Activated naive CD4-positive, alpha-beta T cell treated with anti-CD3 and anti-CD28 coated beads for 36 hours (primary cell): ENCODE results near the gene C1orf74. TPM values are rescaled to one million over a fixed set of nuclear protein-coding genes. Genes with fewer than 3 reads are reported as not detected.

Source experiments
- CTCF ChIA-PET: fragments of 350-600 bp; sonication (Branson Sonifier 250); formaldehyde crosslinking; loops from one replicate; lab custom pipeline; 2021; ENCODE audit warnings: antibody characterized with exemption; lab: Charles Lee
- DNase-seq: peaks from one replicate; pipeline ENCODE4 v3.0.0-alpha.2; 2020
- H3K27ac Mint-ChIP-seq: one replicate; pipeline ENCODE4 v1.8.0; 2021; ENCODE audit warnings: mild to moderate bottlenecking, mixed read lengths
- H3K27me3 Mint-ChIP-seq: one replicate; pipeline ENCODE4 v1.8.0; 2021; ENCODE audit warnings: low read depth, mixed read lengths
- H3K36me3 Mint-ChIP-seq: one replicate; pipeline ENCODE4 v1.8.0; 2021; ENCODE audit warnings: low read depth, mixed read lengths
- H3K4me1 Mint-ChIP-seq: one replicate; pipeline ENCODE4 v1.8.0; 2021; ENCODE audit warnings: low read depth, mixed read lengths
- H3K4me3 Mint-ChIP-seq: one replicate; pipeline ENCODE4 v1.8.0; 2021; ENCODE audit warnings: mild to moderate bottlenecking, moderate library complexity, mixed read lengths
- H3K9me3 Mint-ChIP-seq: one replicate; pipeline ENCODE4 v1.8.0; 2021; ENCODE audit warnings: mixed read lengths
- intact Hi-C: fragments of 100-400 bp; cut with micrococcal nuclease; formaldehyde crosslinking; loops from one replicate; pipeline ENCODE4 v1.15.1; 2023
- total RNA-seq, 2 experiments: library from RNA; stranded (reverse); gene quantifications; one replicate each; pipeline ENCODE4 v1.2.3, GENCODE V29; 2021

The C1orf74 gene
- total RNA-seq, 2 experiments from 2014 or later = 3.5 to 4.6 TPM

- H3K9me3 Mint-ChIP-seq = no peaks in the 10 kb centered on the region
- peak overlapping the region; percentile 88 for H3K27ac Mint-ChIP-seq
- no peak overlapping the region for H3K4me3 Mint-ChIP-seq
- CTCF ChIA-PET = interaction anchor here (0.7 to 5.1 kb wide), 10 partner anchors 9 to 168 kb away, joined by 3 to 29 read pairs (median 4); no protein-coding TSS in a partner anchor
- peaks cover 5% of the 10 kb centered on the region for H3K36me3 Mint-ChIP-seq
- no peaks in the 10 kb centered on the region for H3K27me3 Mint-ChIP-seq
- H3K4me1 Mint-ChIP-seq = peaks cover 60% of the 10 kb centered on the region
- DNase-seq = no peak
- intact Hi-C loops = no loop called here
Observed at GRCh38 chr1:209737118-209737505, 47.2 kb downstream of the C1orf74 start.

GRCh38 chr1:209736490-209737117 is 47.8 kb downstream of the C1orf74 start:
- no peak overlapping the region for H3K4me3 Mint-ChIP-seq
- intact Hi-C loops = loop anchor here (1.0 kb wide), 1 partner anchor 11 kb away; no protein-coding TSS in a partner anchor
- H3K27ac Mint-ChIP-seq = peak overlapping the region; percentile 88
- peaks cover 5% of the 10 kb centered on the region for H3K36me3 Mint-ChIP-seq
- H3K9me3 Mint-ChIP-seq = no peaks in the 10 kb centered on the region
- H3K4me1 Mint-ChIP-seq = peaks cover 55% of the 10 kb centered on the region
- CTCF ChIA-PET = interaction anchor here (0.7 to 5.1 kb wide), 10 partner anchors 9 to 167 kb away, joined by 3 to 29 read pairs (median 4); no protein-coding TSS in a partner anchor
- no peaks in the 10 kb centered on the region for H3K27me3 Mint-ChIP-seq
- DNase-seq = no peak

GRCh38 chr1:209733409-209734192 is 50.8 kb downstream of the C1orf74 start:
- intact Hi-C loops = loop anchor here (1.0 kb wide), 2 partner anchors 9 to 29 kb away; partner anchors contain the start of gene HSD11B1
- CTCF ChIA-PET = interaction anchor here (0.9 to 5.1 kb wide), 5 partner anchors 7 to 40 kb away, joined by 4 to 29 read pairs (median 5); no protein-coding TSS in a partner anchor
- Mint-ChIP-seq H3K4me3 (peak overlapping the region; percentile 33), H3K36me3 (peaks cover 7% of the 10 kb centered on the region), H3K27me3 (no peaks in the 10 kb centered on the region), H3K27ac (peak overlapping the region; percentile 80), H3K4me1 (peaks cover 55% of the 10 kb centered on the region), H3K9me3 (peaks cover 2% of the 10 kb centered on the region)
- peak; percentile 35 for DNase-seq

DNA sequence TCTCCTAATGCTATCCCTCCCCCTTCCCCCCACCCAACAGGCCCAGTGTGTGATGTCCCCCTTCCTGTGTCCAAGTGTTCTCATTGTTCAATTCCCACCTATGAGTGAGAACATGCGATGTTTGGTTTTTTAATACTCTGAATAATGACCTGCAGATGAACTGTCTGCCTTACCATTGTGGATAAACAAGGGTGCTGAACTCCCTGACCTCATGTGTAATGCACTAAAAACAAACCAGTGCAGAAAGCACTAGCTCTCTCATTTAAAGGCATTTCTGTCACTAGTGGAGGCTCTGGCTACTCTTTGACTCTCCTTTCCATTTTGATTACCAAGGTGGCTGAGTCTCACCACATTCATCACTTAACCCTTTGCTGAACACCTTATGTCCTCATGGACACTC is 51.6 kb downstream of the C1orf74 start:
- Mint-ChIP-seq H3K9me3 (peaks cover 2% of the 10 kb centered on the region), H3K27me3 (no peaks in the 10 kb centered on the region), H3K36me3 (peaks cover 7% of the 10 kb centered on the region), H3K4me1 (peaks cover 53% of the 10 kb centered on the region), H3K27ac (peak overlapping the region; percentile 80), H3K4me3 (no peak overlapping the region)
- intact Hi-C loops = loop anchor here (1.0 kb wide), 1 partner anchor 8 kb away; no protein-coding TSS in a partner anchor
- CTCF ChIA-PET = no interaction called here
- DNase-seq = no peak

- Mint-ChIP-seq H3K36me3 (peaks cover 2% of the 10 kb centered on the region), H3K27me3 (no peaks in the 10 kb centered on the region), H3K27ac (no peak overlapping the region), H3K9me3 (peaks cover 2% of the 10 kb centered on the region), H3K4me3 (no peak overlapping the region), H3K4me1 (peaks cover 51% of the 10 kb centered on the region)
- DNase-seq = no peak
- intact Hi-C loops = no loop called here
- CTCF ChIA-PET = interaction anchor here (0.7 to 7.9 kb wide), 5 partner anchors 6 to 375 kb away, joined by 3 to 49 read pairs (median 4); no protein-coding TSS in a partner anchor
Observed at GRCh38 chr1:209729436-209729835, 54.9 kb downstream of the C1orf74 start.

Other genes with a start within 250 kb of the C1orf74 start
- 1 to 10 TPM; 2.4 to 2.8 TPM for gene CAMK1G, start 200.8 kb downstream of the C1orf74 start, total RNA-seq
- 10 to 100 TPM; 11.8 to 13.0 TPM for gene LAMB3, start 132.1 kb downstream of the C1orf74 start, total RNA-seq
- 100 to 1,000 TPM; 138 to 139 TPM for gene G0S2, start 109.1 kb downstream of the C1orf74 start, total RNA-seq
- gene HSD11B1, start 79.7 kb downstream of the C1orf74 start, total RNA-seq = 1 to 10 TPM; 6.7 to 8.0 TPM
- gene TRAF3IP3, start 28.5 kb downstream of the C1orf74 start, total RNA-seq = 100 to 1,000 TPM; 107 to 113 TPM
- under 1 TPM; 0.48 to 0.64 TPM for gene IRF6, start 21.6 kb upstream of the C1orf74 start, total RNA-seq
- gene UTP25, start 43.4 kb upstream of the C1orf74 start, total RNA-seq = 1 to 10 TPM; 4.1 to 4.6 TPM
- not detected for gene SYT14, start 153.7 kb upstream of the C1orf74 start, total RNA-seq